HEK293T (cell line): ENCODE results near the gene SPINK7.

ENCODE experiments used
- BHLHE40 ChIP-seq: fragments of 450-650 bp; IDR thresholded peaks from 2 replicates; pipeline ENCODE4 v1.6.1; 2016; ENCODE audit warnings: mild to moderate bottlenecking, moderate library complexity, borderline replicate concordance
- FOXM1 ChIP-seq: fragments of 450-650 bp; IDR thresholded peaks from 2 replicates; pipeline ENCODE4 v1.6.1; 2017; ENCODE audit warnings: mild to moderate bottlenecking, borderline replicate concordance
- PKNOX1 ChIP-seq: fragments of 450-650 bp; IDR thresholded peaks from 2 replicates; pipeline ENCODE4 v1.6.1; 2016
- SUZ12 ChIP-seq: fragments of 450-650 bp; IDR thresholded peaks from 2 replicates; pipeline ENCODE4 v1.6.1; 2016; ENCODE audit warnings: mild to moderate bottlenecking
- TARDBP ChIP-seq: fragments of 450-650 bp; IDR thresholded peaks from 2 replicates; pipeline ENCODE4 v1.6.1; 2016
- ZNF384 ChIP-seq: fragments of 450-650 bp; IDR thresholded peaks from 2 replicates; pipeline ENCODE4 v1.6.1; 2016

- TF ChIP-seq TARDBP (no peak), SUZ12 (no peak), PKNOX1 (no peak), BHLHE40 (no peak), ZNF384 (no peak), FOXM1 (no peak)
Measured at GRCh38 chr5:148353634-148354033, 41.4 kb downstream of the SPINK7 start.
